Tibial nerve (tissue), 4 donors: ENCODE data around the gene PPP2R3A.
A peak's percentile ranks its signal among the peaks of the same experiment; 100 is the strongest.

Source experiments
- CTCF ChIP-seq, 5 experiments: fragments of 200-600 bp in 3 of 5; fragments of 450-650 bp in 2 of 5; sonication (generic) in 3 of 5; IDR thresholded peaks; one replicate each; pipeline ENCODE4 v1.5.1; 2016 to 2019; ENCODE audit warnings: antibody characterized with exemption in 5 of 5, mild to moderate bottlenecking in 3 of 5, moderate library complexity in 2 of 5
- EP300 ChIP-seq, 2 donors: sonication (generic); formaldehyde crosslinking; IDR thresholded peaks; one replicate each; pipeline ENCODE4 v1.6.1; 2017; ENCODE audit warnings: antibody characterized with exemption in 2 of 2, mild to moderate bottlenecking in 1 of 2

- TF ChIP-seq CTCF (IDR thresholded peaks at IDR 0.05) (peak; percentile 25 to 56 (median 28)), EP300 (IDR thresholded peaks at IDR 0.05) (no peak)
Observed at GRCh38 chr3:135918600-135918999, 46.9 kb upstream of the PPP2R3A start.
